Activated T-cell treated with anti-CD3 and anti-CD28 coated beads for 1 hour (primary cell): Measurements from ENCODE around the gene CIBAR2.

Source experiments
- DNase-seq: peaks from one replicate; pipeline ENCODE4 v3.0.0-alpha.2; 2020; ENCODE audit warnings: low read depth

Gene CIBAR2

GRCh38 chr16:85112364-85112763 is at the start of gene CIBAR2:
TSS of gene CIBAR2 (minus strand) at chr16:85112472. CDS start at chr16:85112352, 120 bp downstream.
- no peak for DNase-seq

- no peak for DNase-seq
Measured at GRCh38 chr16:85159179-85159980, 47.1 kb upstream of the CIBAR2 start.

DNA sequence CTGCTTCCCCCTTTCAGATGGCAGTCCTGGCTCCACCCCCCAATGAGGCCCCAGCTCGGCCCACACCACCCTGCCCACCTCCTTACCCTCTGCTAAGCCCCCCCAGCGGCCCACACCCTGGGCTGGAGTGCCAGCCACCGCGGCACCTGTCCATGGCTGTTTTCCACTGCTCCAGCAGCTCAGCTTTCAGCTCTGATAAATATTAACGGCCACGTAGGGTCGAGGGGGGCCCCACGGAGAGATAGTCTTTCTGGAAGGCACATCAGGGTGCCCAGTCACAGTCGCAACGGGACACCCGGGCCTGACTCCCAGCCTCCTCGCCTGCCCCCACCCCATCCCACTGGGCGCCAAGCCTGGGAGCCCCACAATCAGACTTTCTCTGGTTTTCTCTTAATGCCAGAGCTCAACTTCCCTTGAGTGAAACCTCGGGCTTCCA is 46.5 kb upstream of the CIBAR2 start:
- DNase-seq = no peak

DNA sequence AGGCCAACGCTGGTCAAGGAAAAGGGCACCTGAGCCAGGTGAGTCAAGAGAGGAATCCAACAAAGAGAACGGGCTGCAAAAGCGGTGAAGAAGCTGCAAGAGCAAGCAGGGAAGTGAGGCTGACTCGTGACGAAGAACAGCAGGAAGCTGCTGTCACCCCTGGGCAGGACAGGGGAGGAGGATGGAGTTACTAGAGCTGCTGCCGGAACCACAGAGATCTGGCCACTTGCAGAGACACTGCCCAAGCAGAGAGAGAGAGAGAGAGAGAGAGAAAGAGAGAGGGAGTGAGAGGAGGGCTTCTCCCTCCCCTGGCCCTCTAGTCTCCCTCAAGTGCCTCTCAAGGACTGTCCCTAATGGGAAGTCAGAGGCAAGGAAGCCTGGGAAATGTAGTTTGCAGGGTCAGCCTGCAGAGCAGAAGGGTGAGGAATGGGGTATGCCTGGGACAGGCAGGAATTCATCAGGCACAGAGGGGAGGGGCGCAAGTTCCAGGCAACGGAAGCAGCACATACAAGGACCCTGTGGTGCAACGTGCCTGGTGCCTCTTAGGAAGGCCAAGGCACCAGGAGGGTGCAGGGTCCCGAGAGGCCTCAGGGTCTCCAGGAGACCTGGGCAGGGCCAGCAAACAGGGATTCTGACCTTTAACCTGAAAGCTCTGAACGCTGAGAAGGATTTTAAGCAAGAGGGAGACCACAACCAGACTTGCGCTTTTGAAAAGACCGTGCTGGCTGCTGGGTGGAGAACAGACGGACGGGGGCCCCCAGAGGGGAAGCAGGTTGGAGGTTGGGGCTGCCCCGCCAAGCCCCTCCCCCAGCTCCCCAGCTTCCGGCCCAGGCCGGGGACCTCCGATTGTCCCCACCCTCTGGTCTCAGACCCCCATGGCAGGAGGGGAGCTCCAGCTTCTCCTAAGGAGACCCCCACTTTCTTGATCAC is 45.8 kb upstream of the CIBAR2 start:
- peak; percentile 9 for DNase-seq

DNA sequence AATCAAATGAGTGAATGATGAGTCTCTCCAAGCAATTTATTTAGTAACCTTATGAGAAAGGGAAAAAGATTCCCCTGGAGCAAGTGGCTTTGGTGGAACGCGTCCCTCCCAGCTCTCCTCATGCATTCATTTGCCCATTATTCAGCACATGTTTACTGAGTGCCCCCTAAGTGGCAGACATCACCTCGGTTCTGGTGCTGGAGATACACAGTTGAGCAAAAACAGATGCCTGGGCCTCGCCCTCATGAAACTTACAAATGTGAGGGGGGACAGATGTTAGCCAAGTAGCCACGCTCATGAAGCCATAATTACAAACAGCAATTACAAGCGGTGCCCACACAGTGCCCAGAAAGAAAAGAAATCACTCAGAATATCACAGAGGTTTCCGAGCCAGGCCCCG is 45.1 kb upstream of the CIBAR2 start:
- DNase-seq = no peak

DNA sequence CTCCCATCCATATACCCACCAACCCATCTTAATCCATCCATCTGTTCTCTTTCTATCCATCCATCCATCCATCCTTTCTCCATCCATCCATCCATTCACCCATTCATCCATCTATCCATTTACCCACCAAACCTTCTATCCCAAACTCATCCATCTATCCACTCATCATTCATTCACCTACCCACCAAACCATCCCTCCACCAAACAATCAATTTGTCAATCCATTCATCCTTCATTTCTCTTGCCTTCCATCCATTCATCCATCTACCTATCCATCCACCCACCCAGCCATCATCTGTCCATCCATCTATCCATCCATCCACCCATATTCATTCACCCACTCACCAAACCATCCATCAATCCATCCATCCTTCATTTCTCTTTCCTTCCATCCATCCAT is 44.6 kb upstream of the CIBAR2 start:
- DNase-seq = no peak

GRCh38 chr16:85156440-85156839 is 44.2 kb upstream of the CIBAR2 start:
- no peak for DNase-seq

DNA sequence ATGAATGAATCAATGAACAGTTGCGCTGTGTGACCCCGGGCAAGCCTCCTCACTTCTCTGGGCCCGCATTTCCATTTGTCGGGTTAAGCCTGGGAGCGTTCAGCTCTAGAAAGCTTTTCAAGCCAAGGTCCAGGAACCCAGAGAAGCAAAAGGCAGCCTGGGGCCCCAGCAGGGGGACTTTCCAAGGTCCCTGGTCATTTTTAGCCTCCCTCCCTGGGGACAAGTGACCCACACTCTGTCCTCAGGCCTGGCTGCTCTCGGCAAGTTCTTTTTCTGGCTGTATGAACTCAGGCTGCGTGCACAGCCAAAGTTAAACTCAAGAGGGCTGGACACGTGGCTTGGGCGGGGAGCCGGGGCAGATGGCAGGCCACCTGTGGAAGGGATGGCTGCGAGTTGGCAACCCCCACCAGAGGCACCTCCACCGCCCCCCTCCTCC is 41.4 kb upstream of the CIBAR2 start:
- no peak for DNase-seq

- no peak for DNase-seq
Measured at GRCh38 chr16:85153046-85153445, 40.8 kb upstream of the CIBAR2 start.

DNA sequence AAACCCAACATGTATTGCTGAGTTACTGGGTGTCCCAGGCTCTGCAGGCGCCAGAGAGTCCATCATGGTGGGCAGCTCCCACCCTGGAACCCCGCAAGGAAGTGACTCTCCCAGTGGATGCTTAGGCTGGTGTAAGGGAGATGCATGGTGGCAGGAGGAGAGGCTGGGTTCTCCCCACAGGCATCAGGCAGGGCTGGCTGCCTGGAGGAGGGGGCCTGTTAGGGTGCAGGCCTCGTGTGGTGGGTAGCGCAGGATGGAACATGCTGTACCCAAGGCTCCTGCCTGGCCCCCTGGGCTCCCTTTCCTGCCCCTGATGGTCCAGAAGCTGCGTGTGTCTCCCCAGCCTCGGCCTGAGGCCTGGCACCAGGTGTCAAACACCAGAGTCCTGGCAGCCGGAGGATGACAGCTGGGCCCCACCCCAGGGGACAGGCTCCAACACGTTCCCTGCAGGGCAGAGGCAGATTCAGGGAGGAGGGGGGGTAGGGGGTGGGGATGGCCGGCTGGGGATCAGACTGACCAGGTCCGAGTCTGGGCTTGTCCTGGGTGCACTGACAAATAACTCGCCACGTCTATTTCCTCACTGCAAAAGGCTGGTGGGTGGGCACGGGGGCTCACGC is 40.2 kb upstream of the CIBAR2 start:
- no peak for DNase-seq

- no peak for DNase-seq
Measured at GRCh38 chr16:85151603-85152413, 39.5 kb upstream of the CIBAR2 start.

GRCh38 chr16:85151079-85151602 is 38.9 kb upstream of the CIBAR2 start:
- DNase-seq = no peak

DNA sequence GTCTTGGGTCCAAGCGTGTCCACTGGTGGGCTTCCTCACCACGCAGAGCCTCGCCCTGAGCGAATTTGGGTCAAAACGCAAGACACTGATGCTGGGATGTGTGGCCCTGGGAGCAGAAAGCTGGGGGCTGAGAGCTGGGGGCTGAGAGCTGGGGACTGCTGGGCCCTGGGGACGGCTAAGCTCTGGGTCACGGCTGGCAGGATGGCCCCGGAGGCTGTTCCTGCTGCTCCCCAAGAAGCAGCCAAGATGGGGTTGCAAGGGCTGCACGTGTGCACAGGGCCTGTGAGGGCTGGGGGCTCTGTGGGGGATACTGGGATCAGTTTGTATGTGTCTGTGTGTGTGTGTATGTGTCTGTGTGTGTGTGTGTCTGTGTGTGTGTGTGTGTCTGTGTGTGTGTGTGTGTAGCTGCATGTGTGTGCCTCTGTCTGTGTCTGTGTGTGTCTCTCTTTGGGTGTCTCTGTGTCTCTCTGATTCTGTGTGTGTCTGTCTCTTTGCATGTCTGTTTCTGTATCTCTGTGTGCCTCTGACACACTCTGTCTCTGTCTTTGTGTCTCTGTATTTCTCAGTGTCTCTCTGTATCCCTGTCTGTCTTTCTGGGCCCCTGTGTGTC is 38.2 kb upstream of the CIBAR2 start:
- no peak for DNase-seq

DNA sequence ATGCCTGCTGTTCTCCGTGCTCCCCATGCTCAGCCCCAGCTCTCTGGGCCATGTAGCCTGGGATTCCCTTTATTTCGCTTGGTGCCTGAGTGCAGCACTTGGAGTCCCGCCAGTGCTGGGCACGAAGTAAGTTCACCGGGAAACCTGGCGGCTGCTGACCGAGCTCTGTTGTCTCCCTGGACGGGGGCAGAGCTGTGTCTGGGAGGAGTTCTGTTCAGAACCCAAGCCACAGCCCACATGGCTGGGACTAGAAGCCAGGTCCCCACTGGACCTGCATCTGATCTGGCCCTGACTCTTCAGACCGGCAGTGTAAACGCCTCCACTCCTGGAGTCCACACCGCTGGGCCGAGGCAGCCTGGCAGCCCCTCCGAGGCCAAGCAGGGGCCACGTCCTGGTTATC is 37.5 kb upstream of the CIBAR2 start:
- no peak for DNase-seq

- no peak for DNase-seq
Measured at GRCh38 chr16:85148931-85149330, 36.7 kb upstream of the CIBAR2 start.

DNA sequence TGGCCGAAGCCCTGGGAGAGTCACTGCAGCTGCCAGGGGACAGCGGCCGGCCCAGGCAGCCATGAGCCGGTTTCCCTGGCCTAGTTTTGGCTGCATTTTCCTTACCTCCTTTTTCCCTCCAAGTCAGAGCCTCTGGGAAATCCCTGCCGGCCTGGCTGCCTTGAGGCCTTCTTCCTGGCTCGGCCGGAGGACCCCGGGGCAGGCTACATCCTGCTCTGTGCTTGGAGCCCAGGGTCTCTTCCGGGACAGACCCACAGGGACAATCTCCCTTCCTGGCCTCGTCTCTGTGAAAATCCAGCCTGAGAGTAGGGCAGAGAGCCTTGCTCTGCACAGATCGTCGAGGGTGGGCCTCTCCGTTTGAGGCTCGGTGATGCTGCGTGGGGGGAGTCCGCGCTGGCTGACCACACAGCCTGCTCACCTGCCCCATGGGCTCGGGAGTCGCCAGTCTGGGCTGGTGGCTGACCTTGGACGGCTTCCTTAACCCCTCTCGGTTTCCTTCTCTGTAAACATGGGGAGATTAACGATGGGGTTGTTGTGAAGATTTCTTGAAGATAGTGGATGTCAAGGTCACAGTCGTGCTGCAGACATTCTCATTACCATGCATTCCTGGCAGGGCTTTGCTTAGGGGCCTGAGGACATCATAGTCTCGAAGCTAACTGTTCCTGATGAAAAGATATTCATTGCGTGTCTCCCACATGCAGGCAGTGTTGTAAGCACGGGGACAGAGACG is 34.8 kb upstream of the CIBAR2 start:
- no peak for DNase-seq

GRCh38 chr16:85146532-85146797 is 34.2 kb upstream of the CIBAR2 start:
- DNase-seq = no peak

DNA sequence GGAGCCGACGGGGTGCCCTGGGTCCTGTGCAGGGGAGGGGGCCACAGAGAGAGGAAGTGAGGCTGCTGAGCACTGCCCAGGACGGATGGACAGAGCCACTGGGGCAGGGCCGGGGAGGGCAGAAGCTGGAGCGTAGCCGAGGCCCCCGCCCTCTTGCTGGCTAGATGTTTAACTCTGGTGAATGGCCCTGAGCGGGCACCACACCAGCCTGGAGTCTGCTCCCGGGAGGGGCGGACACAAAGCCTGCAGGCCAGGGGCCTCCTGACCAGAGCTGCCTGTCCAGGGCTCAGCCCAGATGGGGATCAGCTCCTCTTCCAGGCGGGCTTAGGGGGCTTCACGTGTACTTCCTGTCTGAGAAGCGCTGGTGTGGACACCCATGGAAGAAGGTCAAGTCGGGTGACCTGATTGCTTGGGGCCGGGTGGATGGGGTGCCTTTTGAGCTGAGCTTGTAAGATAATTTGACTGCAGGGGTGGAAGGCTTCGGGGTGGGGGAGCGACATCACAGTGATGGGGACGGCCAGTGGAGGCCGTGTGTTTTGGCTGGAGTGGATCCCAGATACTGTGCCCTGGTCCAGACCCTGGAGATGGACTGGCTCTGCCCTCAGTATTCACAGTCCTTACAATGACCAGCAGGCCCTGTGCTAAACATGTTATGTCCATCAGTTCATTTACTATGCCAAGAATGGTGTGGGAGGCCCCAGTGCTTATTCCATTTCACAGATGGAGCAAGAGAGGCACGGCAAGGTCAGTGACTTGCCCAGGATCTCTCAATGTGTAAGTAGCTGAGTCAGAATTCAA is 33.7 kb upstream of the CIBAR2 start:
- DNase-seq = no peak

- DNase-seq = no peak
Measured at GRCh38 chr16:85145188-85145587, 32.9 kb upstream of the CIBAR2 start.
